K562 (cell line): ENCODE results near the gene PSORS1C1. TPM values are rescaled to one million over a fixed set of nuclear protein-coding genes. Genes with fewer than 3 reads are reported as not detected.

Source experiments
- ARHGAP35 ChIP-seq: fragments of 450-650 bp; IDR thresholded peaks from 2 replicates; pipeline ENCODE4 v1.6.1; 2018; ENCODE audit not compliant: partially characterized antibody
- ARID1B ChIP-seq: fragments of 450-650 bp; IDR thresholded peaks from 2 replicates; pipeline ENCODE4 v1.6.1; 2016; ENCODE audit warnings: antibody characterized with exemption, mild to moderate bottlenecking, inconsistent platforms
- CBFA2T3 ChIP-seq: fragments of 450-650 bp; IDR thresholded peaks from 2 replicates; pipeline ENCODE4 v1.6.1; 2017
- ESRRA ChIP-seq: fragments of 450-650 bp; IDR thresholded peaks from 2 replicates; pipeline ENCODE4 v1.6.1; 2014; ENCODE audit warnings: low read depth, mild to moderate bottlenecking, moderate library complexity, borderline replicate concordance
- FOSL1 ChIP-seq: fragments of 200-800 bp; sonication (Bioruptor generic); conservative IDR thresholded peaks from 2 replicates; pipeline ENCODE4 v1.6.1; 2016; ENCODE audit warnings: missing genetic modification characterization, missing compliant biosample characterization
- MAFG ChIP-seq: fragments of 450-650 bp; conservative IDR thresholded peaks from 2 replicates; pipeline ENCODE4 v1.6.1; 2016; ENCODE audit warnings: missing genetic modification characterization, missing compliant biosample characterization
- MIER1 ChIP-seq: fragments of 450-650 bp; IDR thresholded peaks from 2 replicates; pipeline ENCODE4 v1.6.1; 2016; ENCODE audit warnings: antibody characterized with exemption, mild to moderate bottlenecking, low read depth
- NFYB ChIP-seq: IDR thresholded peaks from 2 replicates; pipeline ENCODE4 v1.6.1; 2011; ENCODE audit warnings: mild to moderate bottlenecking, moderate library complexity; ENCODE audit not compliant: insufficient read length; ENCODE audit errors: extremely low read depth
- PRPF4 ChIP-seq: fragments of 200-400 bp; formaldehyde crosslinking; IDR thresholded peaks from one replicate; pipeline ENCODE4 v1.6.1; 2017; ENCODE audit warnings: low read length, low read depth, mild to moderate bottlenecking; ENCODE audit not compliant: insufficient read depth, poor library complexity, severe bottlenecking
- RCOR1 ChIP-seq, 2 experiments: IDR thresholded peaks; 2 replicates each; pipeline ENCODE4 v1.6.1; 2012; ENCODE audit warnings: low read depth in 2 of 2, low read length in 2 of 2, borderline replicate concordance in 1 of 2, improper control_type of control experiment in 1 of 2
- SMAD3 ChIP-seq: fragments of 450-650 bp; formaldehyde crosslinking; conservative IDR thresholded peaks from 2 replicates; pipeline ENCODE4 v1.4.0; 2020; ENCODE audit warnings: mild to moderate bottlenecking
- TAL1 ChIP-seq: fragments of 450-650 bp; IDR thresholded peaks from 2 replicates; pipeline ENCODE4 v1.6.1; 2016; ENCODE audit warnings: mild to moderate bottlenecking
- TCF3 ChIP-seq: sonication (generic); formaldehyde crosslinking; IDR thresholded peaks from 2 replicates; pipeline ENCODE4 v1.4.0; 2020; ENCODE audit warnings: mild to moderate bottlenecking, missing genetic modification reagents
- ZNF384 ChIP-seq: IDR thresholded peaks from 2 replicates; pipeline ENCODE4 v1.6.1; 2012; ENCODE audit warnings: low read depth, low read length, improper control_type of control experiment
- ZNF695 ChIP-seq: fragments of 450-650 bp; formaldehyde crosslinking; IDR thresholded peaks from 2 replicates; pipeline ENCODE4 v1.4.0; 2020; ENCODE audit warnings: mild to moderate bottlenecking, moderate library complexity
- polyA plus RNA-seq, 8 experiments: library from polyadenylated mRNA; depleted of rRNA in 4 of 8; stranded (reverse) in 5 of 8; unstranded in 3 of 8; fragments of >200 nt; fragmentation: Nextera tagmentation in 2 of 8; fragmentation: Illumina TruSeq in 1 of 8; extraction: Ambion mirVana in 2 of 8; extraction: Trizol in 1 of 8; gene quantifications; 2 replicates each; pipeline versions ENCODE4 v1.2.1 to v1.2.3, GENCODE V29; 2011 to 2014; ENCODE audit warnings: inconsistent platforms in 1 of 8, missing spikeins in 1 of 8
- total RNA-seq, 7 experiments: library from RNA; depleted of rRNA in 6 of 7; stranded (reverse); fragments of >200 nt in 6 of 7; fragmentation: Illumina TruSeq in 2 of 7; extraction: Trizol in 2 of 7; gene quantifications; 2 replicates each; pipeline versions ENCODE4 v1.2.1 to v1.2.3, GENCODE V29; 2011 to 2021; ENCODE audit warnings: low replicate concordance in 1 of 7
- TF ChIP-seq, protein P1 (sequence below), 2 experiments: IDR thresholded peaks in 1 of 2; conservative IDR thresholded peaks in 1 of 2; 2 replicates each; pipeline ENCODE4 v1.6.1; 2016; ENCODE audit warnings: low read depth in 2 of 2, mild to moderate bottlenecking in 1 of 2, missing compliant biosample characterization in 1 of 2, missing genetic modification characterization in 1 of 2, moderate library complexity in 1 of 2
- TF ChIP-seq, protein P2 (sequence below): fragments of 450-650 bp; IDR thresholded peaks from 2 replicates; pipeline ENCODE4 v1.6.1; 2018; ENCODE audit warnings: mild to moderate bottlenecking, low read depth; ENCODE audit not compliant: partially characterized antibody
- TF ChIP-seq, protein P3 (sequence below), 3 experiments: IDR thresholded peaks in 2 of 3; conservative IDR thresholded peaks in 1 of 3; 2 replicates each; pipeline ENCODE4 v1.5.1; 2011 to 2012; ENCODE audit warnings: low read length in 3 of 3, mild to moderate bottlenecking in 3 of 3, control low read depth in 2 of 3, improper control_type of control experiment in 1 of 3, inconsistent platforms in 1 of 3, low read depth in 1 of 3, mixed read lengths in 1 of 3, moderate library complexity in 1 of 3; ENCODE audit not compliant: insufficient read depth in 2 of 3

The PSORS1C1 gene
- total and polyA plus RNA-seq, 9 of the 15 experiments (the other 6 are each of a cell fraction or from before 2014, with no cell fraction given), result 0.11 TPM; not detected in 8

DNA sequence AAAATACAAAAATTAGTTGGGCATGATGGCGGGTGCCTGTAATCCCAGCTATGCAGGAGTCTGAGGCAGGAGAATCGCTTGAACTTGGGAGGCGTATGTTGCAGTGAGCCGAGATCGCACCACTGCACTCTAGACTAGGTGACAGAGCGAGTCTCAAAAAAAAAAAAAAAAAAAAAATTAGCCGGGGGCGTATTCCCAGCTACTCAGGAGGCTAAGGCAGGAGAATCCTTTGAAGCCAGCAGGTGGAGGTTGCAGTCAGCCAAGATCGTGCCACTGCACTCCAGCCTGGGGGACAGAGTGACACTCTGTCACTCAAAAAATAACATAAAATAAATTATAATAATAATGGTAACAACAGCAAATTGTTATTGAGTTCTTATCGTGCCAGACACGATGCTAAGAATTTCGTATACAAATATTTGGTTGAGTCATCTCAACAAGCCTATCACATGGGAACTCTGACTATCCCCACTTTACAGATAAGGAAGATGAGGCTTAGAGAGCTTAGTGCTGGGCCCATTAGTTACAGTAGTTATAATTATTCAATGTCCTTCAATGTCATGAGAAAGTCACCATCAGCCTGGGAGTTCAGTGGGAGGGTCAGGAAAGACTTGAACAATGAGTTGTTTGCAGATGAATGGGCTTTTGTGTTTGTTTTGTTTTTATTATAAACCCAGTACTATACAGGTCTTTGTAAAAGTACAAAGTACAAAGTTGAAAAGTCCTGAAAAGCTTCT, 21.7 kb upstream of the PSORS1C1 start (continued):
- TF ChIP-seq ESRRA (peak; percentile 72; the same call in 1 of the 2 replicates), ARHGAP35 (no peak), CBFA2T3 (peak; percentile 72), ZNF695 (no peak), MAFG (tag) (peak; percentile 34; the same call in 1 of the 2 replicates), TAL1 (peak; percentile 35; the same call in 1 of the 2 replicates), TCF3 (peak; percentile 34), MIER1 (no peak), PRPF4 (no peak), ZNF384 (peak; percentile 77), NFYB (no peak), ARID1B (peak; percentile 67), FOSL1 (tag) (peak; percentile 80), RCOR1 (IDR thresholded peaks at IDR 0.05; ENCODE audit: borderline replicate concordance in 1 of 2, low read depth in 2 of 2, low read length in 2 of 2) (peak in 1 of 2 experiments; percentile 70; a peak in 2 of 4 replicates), SMAD3 (CRISPR knock-in tag) (no peak)
- TF ChIP-seq, protein P1, sequence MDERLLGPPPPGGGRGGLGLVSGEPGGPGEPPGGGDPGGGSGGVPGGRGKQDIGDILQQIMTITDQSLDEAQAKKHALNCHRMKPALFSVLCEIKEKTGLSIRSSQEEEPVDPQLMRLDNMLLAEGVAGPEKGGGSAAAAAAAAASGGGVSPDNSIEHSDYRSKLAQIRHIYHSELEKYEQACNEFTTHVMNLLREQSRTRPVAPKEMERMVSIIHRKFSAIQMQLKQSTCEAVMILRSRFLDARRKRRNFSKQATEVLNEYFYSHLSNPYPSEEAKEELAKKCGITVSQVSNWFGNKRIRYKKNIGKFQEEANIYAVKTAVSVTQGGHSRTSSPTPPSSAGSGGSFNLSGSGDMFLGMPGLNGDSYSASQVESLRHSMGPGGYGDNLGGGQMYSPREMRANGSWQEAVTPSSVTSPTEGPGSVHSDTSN (CRISPR knock-in tag; IDR thresholded peaks at IDR 0.05; ENCODE audit: low read depth), result no peak
- TF ChIP-seq, protein P1 (tag; conservative IDR thresholded peaks at IDR 0.05; ENCODE audit: low read depth), result peak; percentile 53
- TF ChIP-seq, protein P2, sequence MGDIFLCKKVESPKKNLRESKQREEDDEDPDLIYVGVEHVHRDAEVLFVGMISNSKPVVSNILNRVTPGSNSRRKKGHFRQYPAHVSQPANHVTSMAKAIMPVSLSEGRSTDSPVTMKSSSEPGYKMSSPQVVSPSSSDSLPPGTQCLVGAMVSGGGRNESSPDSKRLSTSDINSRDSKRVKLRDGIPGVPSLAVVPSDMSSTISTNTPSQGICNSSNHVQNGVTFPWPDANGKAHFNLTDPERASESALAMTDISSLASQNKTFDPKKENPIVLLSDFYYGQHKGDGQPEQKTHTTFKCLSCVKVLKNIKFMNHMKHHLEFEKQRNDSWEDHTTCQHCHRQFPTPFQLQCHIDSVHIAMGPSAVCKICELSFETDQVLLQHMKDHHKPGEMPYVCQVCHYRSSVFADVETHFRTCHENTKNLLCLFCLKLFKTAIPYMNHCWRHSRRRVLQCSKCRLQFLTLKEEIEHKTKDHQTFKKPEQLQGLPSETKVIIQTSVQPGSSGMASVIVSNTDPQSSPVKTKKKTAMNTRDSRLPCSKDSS, result no peak
- TF ChIP-seq, protein P3, sequence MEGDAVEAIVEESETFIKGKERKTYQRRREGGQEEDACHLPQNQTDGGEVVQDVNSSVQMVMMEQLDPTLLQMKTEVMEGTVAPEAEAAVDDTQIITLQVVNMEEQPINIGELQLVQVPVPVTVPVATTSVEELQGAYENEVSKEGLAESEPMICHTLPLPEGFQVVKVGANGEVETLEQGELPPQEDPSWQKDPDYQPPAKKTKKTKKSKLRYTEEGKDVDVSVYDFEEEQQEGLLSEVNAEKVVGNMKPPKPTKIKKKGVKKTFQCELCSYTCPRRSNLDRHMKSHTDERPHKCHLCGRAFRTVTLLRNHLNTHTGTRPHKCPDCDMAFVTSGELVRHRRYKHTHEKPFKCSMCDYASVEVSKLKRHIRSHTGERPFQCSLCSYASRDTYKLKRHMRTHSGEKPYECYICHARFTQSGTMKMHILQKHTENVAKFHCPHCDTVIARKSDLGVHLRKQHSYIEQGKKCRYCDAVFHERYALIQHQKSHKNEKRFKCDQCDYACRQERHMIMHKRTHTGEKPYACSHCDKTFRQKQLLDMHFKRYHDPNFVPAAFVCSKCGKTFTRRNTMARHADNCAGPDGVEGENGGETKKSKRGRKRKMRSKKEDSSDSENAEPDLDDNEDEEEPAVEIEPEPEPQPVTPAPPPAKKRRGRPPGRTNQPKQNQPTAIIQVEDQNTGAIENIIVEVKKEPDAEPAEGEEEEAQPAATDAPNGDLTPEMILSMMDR (IDR thresholded peaks at IDR 0.05 in 2 of 3, conservative IDR thresholded peaks at IDR 0.05 in 1 of 3; ENCODE audit: insufficient read depth in 2 of 3, low read depth in 1 of 3, low read length in 3 of 3), result no peak
